Sigmoid colon (tissue), 4 donors: ENCODE results near the gene THSD7B.

Source experiments
- CTCF ChIP-seq, 4 experiments: fragments of 450-650 bp in 3 of 4; fragments of 200-600 bp in 1 of 4; IDR thresholded peaks; one replicate each; pipeline ENCODE4 v1.5.1; 2016 to 2019; ENCODE audit warnings: antibody characterized with exemption in 4 of 4, mild to moderate bottlenecking in 3 of 4, moderate library complexity in 2 of 4
- POLR2A ChIP-seq, 2 donors: fragments of 450-650 bp; IDR thresholded peaks; one replicate each; pipeline ENCODE4 v1.6.1; 2016; ENCODE audit warnings: antibody characterized with exemption in 2 of 2, mild to moderate bottlenecking in 2 of 2, moderate library complexity in 2 of 2
- POLR2AphosphoS5 ChIP-seq, 4 donors: sonication (generic); formaldehyde crosslinking; IDR thresholded peaks; one replicate each; pipeline ENCODE4 v1.6.1; 2017; ENCODE audit warnings: antibody characterized with exemption in 4 of 4

DNA sequence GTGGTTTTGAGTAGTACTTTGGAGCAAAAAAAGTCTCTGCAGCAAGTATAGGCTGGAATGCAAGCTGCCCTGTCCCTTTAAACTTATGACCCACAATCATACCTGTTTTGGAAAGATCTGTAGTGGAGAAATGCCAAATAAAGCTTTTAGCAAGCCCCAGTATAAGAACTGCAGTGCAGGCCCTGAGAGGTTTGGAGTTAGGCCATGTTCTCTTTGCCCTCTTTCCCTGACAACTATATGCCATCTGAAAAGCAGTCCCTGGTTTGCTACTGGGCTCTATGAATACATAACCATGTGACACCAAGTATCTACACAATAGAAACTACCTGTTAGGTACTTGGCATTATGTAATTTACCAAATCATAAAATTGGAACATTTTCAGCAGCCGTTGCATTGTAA, 931.6 kb downstream of the THSD7B start:
- TF ChIP-seq CTCF (IDR thresholded peaks at IDR 0.05) (no peak), POLR2A (IDR thresholded peaks at IDR 0.05) (no peak), POLR2AphosphoS5 (IDR thresholded peaks at IDR 0.05) (no peak)
